WTC11 (cell line): Measurements from ENCODE around the gene PDXK.
"Not testable (repeated sequence)": the region's sequence is repeated elsewhere in the genome, so short reads cannot be mapped to it uniquely, and the experiment has no call there.

ENCODE experiments used
- CTCF ChIP-seq: fragments of 200-600 bp; IDR thresholded peaks from 2 replicates; pipeline ENCODE4 v1.8.0; 2022; ENCODE audit warnings: antibody characterized with exemption
- MAX ChIP-seq: sonication (generic); formaldehyde crosslinking; IDR thresholded peaks from 2 replicates; pipeline ENCODE4 v1.8.0; 2022; ENCODE audit warnings: mild to moderate bottlenecking, missing genetic modification reagents
- ZNF671 ChIP-seq: fragments of 250-450 bp; sonication (Bioruptor Pico); IDR thresholded peaks from 2 replicates; pipeline ENCODE4 v1.8.0; 2021; ENCODE audit warnings: mild to moderate bottlenecking

- not testable (repeated sequence) for TF ChIP-seq CTCF; MAX (CRISPR knock-in tag); ZNF671 (CRISPR knock-in tag)
Measured at GRCh38 chr21:43713123-43713522, 5.8 kb upstream of the PDXK start.
